ENCODE data around the gene APP. TPM values are rescaled to one million over a fixed set of nuclear protein-coding genes. Genes with fewer than 3 reads are reported as not detected.

Gene APP
- 100 to 1,000 TPM; 214 to 457 (median 289) TPM for polyA plus RNA-seq (ENCODE audit: insufficient read length in 10 of 10)
- long read RNA-seq, donor 1, transcript APP-201 (18 exons, 3,467 nt): major isoform, 13 of 33 reads
- long read RNA-seq, donor 1, transcript APP-204 (17 exons, 3,543 nt): minor isoform, 6 of 33 reads
- long read RNA-seq, donor 1, partial matches to known transcripts: 7 of 33 reads
- long read RNA-seq, donor 1, other reads (novel, unspliced or antisense): 0 of 33 reads
- long read RNA-seq, donor 2, transcript APP-201 (18 exons, 3,467 nt): major isoform, 25 of 38 reads
- long read RNA-seq, donor 2, transcript APP-204 (17 exons, 3,543 nt): minor isoform, 11 of 38 reads
- long read RNA-seq, donor 2, partial matches to known transcripts: 0 of 38 reads
- long read RNA-seq, donor 2, other reads (novel, unspliced or antisense): 0 of 38 reads
- long read RNA-seq, donor 3: 0 reads
- long read RNA-seq, donor 4, transcript APP-201 (18 exons, 3,467 nt): major isoform, 21 of 38 reads
- long read RNA-seq, donor 4, transcript APP-204 (17 exons, 3,543 nt): minor isoform, 9 of 38 reads
- long read RNA-seq, donor 4, partial matches to known transcripts: 5 of 38 reads
- long read RNA-seq, donor 4, other reads (novel, unspliced or antisense): 0 of 38 reads
- long read RNA-seq, donor 5, transcript APP-204 (17 exons, 3,543 nt): minor isoform, 23 of 115 reads
- long read RNA-seq, donor 5, transcript APP-213 (3 exons, 816 nt): minor isoform, 6 of 115 reads
- long read RNA-seq, donor 5, transcript APP-201 (18 exons, 3,467 nt): major isoform, 32 of 115 reads
- long read RNA-seq, donor 5, partial matches to known transcripts: 50 of 115 reads
- long read RNA-seq, donor 5, other reads (novel, unspliced or antisense): 0 of 115 reads
- long read RNA-seq, donor 6, transcript APP-201 (18 exons, 3,467 nt): major isoform, 25 of 46 reads
- long read RNA-seq, donor 6, transcript APP-204 (17 exons, 3,543 nt): minor isoform, 14 of 46 reads
- long read RNA-seq, donor 6, partial matches to known transcripts: 6 of 46 reads
- long read RNA-seq, donor 6, other reads (novel, unspliced or antisense): 0 of 46 reads
- long read RNA-seq, donor 7, transcript APP-201 (18 exons, 3,467 nt): major isoform, 25 of 37 reads
- long read RNA-seq, donor 7, transcript APP-204 (17 exons, 3,543 nt): minor isoform, 7 of 37 reads
- long read RNA-seq, donor 7, partial matches to known transcripts: 0 of 37 reads
- long read RNA-seq, donor 7, other reads (novel, unspliced or antisense): 0 of 37 reads
- long read RNA-seq, donor 8, transcript APP-201 (18 exons, 3,467 nt): major isoform, 21 of 62 reads
- long read RNA-seq, donor 8, transcript APP-204 (17 exons, 3,543 nt): minor isoform, 17 of 62 reads
- long read RNA-seq, donor 8, partial matches to known transcripts: 18 of 62 reads
- long read RNA-seq, donor 8, other reads (novel, unspliced or antisense): 0 of 62 reads
- long read RNA-seq, donor 9, partial matches to known transcripts: 9 of 17 reads
- long read RNA-seq, donor 9, other reads (novel, unspliced or antisense): 0 of 17 reads

DNA sequence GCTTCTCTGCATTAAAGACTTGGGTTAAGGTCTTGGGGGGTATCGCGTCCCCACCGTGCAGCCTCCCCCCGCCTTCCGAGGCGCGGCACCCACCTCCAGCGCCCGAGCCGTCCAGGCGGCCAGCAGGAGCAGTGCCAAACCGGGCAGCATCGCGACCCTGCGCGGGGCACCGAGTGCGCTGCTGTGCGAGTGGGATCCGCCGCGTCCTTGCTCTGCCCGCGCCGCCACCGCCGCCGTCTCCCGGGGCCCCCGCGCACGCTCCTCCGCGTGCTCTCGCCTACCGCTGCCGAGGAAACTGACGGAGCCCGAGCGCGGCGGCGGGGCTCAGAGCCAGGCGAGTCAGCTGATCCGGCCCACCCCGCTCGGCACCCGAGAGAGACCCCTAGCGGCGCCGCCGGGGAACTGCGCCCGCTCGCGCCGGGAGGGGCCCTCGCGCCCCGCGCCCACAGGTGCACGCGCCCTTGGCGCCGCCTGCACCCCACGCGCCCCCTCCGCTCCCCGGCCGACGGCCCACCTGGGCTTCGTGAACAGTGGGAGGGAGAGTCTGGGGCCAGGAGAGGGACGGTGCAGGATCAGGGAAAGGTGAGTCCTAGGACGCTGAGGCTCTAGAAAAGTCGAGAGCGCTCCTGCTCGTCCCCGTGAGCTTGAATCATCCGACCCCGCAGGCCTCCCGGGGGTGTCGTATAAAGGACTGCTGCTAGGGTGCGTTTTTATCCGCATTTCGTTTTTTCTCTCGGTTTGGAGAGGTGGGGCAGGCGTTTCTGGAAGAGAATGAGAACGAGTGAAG lies at the start of gene APP:
APP (minus strand) TSS at position 300 of the 787 bp plus-strand sequence; CDS start at position 150, 150 bp downstream.
- peak; percentile 80 to 96 (median 91) for DNase-seq

DNA sequence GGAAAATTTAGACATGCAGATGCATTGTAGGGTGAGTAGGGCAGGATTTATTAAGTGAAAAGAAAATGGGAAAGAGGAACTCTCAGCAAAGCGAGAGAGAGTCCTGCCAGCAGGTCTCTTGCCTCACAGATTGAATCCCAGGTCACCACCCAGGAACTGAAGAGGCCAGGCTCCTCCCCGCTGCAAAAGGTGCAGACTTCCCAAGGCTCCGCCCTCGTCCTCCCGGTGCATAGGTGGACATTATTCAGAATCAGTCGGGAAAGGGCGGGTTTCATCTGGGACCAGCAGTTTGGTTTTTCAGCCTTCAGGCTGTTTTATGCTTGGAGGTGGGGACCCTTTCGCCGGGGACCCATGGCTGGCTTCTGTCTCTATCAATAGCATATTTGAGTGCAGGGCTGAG lies 41.6 kb upstream of the APP start:
- DNase-seq: no peak

DNA sequence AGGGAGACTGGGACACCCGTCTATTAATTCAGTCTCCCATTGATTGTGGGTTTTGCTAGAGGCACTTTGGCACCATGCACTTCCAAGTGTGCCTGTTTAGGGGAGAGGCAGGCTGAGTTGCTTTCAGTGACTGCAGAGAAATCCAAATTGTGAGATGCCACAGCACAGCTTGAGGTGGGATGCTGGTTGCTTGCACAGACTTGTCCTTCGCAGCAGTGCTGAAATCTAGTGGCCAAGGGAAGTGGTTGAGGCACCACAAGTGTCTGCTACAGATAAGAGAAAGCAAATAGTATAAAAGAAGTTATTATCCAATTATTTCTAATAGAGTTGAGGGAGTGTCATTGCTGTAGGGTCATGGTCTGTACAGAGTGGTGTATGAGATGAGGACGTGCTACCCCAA lies 40.0 kb upstream of the APP start:
- DNase-seq: no peak

DNA sequence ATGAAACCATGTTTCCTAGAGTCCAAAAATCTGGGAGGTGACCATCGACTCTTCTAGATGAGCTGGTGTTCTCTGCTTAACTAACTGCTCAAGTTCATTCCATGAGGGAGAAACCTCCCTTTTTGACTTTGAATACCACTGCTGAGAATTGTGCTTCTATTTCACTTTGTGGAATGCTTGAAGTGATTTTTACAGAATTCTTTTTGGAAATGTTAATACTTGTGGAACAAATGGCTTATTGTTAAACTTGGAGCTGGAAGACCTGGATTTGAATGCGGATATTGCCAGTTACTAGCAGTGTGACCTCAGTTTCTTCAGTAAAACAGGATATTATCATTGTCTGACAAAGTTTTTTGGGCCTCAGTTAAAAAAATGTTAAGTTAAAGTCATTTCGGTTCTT lies 36.5 kb upstream of the APP start:
- no peak for DNase-seq

DNA sequence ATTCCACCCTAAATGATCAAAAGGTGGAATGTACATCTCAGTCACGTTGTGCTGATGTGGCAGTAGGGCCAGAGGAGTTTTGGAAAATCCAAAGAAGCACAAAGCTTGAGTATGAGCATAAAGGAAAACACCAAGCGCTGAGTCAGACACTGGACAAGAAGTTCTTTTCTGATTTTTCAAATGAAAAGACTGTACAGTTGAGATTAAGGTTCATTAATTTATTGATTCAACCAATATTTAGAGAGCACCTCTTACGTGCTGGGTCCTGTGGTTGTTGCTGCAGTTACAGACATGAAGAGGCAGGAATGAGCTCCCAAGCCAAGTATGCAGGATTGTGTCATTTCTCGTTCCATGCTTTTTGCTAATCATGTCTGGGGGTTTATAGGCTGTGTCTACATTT lies 28.9 kb upstream of the APP start:
- DNase-seq: peak in 1 of 3 donors; percentile 52

DNA sequence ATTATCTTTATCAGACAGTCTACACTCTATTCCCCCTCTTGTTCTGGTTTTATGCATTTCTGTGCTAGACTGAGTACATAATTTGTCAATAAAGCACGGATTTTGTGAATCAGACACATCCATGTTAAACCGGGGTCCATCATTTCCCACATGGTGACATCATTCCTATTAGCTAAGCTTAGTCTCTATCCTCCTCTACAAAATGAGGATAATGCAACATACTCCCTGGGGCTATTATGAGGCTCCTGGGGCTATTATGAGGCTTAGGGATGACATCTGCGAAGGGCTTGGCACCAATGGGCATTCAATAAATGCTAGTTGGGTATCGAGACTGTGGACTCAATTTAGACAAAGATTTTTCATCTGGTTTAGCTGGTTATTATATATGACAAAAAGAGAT lies 25.1 kb upstream of the APP start:
- DNase-seq: no peak

DNA sequence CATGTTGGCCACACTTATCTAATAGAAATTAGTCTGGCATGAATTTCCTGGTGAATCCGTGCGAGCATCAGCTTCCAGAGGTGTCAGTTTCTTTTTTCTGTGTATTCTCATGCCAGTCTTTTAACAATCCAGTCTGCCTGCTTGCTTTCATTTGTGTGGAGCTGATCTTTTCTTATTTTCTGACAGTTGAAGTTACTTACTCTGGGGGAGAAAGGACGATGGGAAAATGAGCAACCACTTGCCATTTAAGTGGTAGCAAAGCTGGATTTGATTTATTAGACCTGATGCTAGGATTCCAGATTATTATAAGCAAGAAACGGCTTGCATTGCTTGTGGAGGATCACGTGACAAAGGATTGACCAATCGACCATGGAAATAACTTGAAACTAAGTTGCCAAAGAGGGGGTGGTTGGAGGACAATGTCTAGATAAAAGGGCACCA lies 24.3 kb upstream of the APP start:
- DNase-seq: peak in 2 of 3 donors; percentile 13 to 33

DNA sequence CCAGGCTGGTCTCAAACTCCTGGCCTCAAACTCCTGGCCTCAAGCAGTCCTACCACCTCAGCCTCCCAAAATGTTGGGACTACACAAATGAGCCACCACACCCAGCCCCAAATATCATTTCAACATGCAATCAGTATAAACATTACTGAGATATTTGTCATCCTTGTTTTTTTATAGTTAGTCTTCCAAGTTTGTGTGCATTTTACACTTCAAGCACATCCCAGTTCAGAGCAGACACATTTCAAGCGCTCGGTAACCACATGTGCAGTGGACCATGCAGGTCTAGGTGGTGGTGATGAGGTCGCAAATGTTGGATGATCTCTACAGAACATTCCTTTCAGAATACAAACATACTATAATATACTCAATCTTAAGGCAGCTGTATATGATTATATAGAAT lies 23.8 kb upstream of the APP start:
- peak in 1 of 3 donors; percentile 11 for DNase-seq

DNA sequence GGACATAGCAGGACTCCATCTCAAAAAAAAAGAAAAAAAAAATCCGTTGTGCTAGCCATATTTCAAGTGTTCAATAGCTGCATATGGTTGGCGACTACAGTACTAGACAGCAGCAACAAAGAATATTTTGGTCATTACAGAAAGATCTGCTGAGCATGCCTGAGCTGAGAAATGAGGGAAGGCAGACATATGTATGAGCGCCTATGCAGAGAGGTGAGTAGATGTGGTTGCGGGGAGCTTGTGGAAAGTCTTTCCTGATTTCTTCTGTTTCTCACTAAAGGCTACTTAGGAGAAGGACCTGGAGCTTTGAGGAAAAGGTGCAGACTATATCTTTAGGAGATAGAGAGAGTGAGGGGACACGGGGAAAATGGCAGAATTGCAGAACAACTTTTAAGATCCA lies 21.0 kb upstream of the APP start:
- DNase-seq: no peak

DNA sequence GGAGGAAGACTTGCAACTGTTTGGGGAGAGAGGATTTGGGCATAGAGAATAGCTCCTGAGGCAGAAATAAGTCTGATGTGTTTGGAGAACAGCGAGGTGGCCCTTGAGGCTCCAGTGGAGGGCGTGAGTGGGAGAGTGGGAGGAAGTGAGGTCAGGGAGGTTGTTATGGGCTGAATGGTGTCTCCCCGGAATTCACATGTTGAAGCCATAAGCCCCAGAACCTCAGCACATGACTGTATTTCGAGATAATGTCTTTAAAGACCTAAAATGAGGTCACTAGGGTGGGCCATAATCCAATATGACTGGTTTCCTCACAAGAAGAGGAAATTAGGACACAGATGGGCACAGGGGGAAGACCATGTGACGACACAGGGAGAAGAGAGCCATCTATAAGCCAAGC lies 17.9 kb upstream of the APP start:
- DNase-seq: no peak

DNA sequence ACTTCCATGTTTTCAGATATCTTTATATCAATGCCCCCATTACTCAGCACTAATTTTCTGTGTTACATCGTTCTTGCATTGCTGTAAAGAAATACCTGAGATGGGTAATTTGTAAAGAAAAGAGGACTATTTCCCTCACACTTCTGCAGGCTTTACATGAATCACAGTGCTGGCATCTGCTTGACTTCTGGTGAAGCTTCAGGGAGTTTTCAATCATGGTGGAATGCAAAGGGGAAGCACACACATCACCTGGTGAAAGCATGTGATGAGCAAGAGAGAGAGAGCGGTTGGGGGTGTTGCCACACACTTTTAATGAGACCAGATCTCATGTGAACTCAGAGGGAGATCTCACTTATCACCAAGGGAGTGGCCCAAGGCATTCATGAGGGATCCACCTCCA lies 14.9 kb upstream of the APP start:
- DNase-seq: no peak

DNA sequence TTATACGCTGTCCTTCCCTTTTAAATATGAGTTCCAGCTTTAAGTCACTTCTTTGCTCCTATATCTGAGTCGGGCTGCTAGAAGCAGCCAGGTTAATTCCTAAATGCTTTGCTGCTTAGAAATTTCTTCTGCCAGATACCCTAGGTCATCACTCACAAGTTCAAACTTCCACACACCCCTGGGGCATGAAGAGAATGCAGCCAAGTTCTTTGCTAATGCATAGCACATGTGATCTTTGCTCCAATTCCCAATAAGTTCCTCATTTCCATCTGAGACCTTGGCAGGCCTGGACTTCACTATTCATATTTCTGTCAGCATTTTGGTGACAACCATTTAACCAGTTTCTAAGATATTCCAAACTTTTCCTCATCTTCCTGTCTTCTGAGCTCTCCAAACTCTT lies 14.5 kb upstream of the APP start:
- DNase-seq: no peak

DNA sequence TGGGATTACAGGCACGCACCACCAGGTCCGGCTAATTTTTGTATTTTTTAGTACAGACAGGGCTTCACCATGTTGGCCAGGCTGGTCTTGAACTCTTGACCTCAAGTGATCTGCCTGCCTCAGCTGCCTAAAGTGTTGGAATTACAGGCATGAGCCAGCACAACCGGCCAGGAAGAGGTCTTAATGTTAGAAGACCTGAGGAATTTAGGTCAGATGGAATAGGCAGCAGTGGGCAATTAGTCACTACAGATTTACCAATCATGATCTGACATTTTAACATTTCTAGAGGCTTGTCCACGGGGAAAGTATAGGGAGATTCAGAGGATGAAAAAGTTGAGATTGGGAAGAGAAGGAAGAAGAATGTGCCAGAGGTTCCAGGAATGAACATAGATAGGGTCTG lies 8.9 kb upstream of the APP start:
- no peak for DNase-seq

DNA sequence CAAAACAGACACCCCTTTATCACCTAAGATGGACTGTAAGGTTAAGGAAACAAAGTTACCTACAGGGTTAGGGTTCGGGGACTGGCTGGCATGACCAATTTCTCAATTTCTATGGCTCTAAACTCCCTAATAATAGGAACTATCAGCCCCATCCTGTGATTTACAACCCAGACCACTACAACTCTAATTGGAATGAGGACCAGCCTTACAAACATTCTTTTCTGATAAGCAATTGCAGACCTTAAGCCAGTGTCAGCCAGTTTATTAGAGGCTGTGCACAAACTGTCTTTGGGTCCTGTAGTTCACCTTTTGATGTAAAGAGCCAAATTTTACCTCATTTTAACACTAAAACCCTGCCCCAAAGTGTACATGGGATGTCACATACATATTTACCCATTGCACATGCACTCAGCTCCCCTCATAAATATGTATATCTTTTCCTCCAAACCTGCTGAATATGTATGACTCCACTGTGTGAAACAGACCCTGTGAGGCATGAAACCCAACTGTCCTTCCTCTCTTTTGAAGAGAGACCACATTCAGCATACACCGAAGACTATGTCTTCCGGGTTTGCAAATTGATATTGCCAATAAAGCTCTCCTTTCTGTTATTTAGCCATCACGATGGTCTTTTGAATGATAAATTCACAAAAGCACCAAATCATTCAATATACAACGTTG lies 7.3 kb upstream of the APP start:
- DNase-seq: no peak

DNA sequence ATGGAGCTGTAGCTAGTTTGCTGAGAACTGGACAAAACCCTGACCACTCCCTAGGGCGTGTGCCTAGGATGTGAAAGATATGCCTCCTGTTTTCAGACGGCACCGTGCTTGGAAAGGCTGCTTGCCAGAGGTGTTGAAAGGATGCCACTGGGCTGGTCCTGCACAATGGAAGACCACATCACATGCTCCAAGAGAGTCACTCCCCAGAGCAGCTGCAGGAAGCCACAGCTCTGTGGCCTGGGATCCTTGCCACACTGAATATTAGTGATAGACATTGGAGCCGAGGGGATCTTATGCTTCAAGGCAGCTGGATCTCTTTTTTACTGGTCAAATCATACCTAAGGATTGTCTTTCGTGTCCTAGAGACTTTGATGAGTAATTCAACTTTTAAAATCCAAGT lies 6.6 kb upstream of the APP start:
- peak in 1 of 3 donors; percentile 20 for DNase-seq

DNA sequence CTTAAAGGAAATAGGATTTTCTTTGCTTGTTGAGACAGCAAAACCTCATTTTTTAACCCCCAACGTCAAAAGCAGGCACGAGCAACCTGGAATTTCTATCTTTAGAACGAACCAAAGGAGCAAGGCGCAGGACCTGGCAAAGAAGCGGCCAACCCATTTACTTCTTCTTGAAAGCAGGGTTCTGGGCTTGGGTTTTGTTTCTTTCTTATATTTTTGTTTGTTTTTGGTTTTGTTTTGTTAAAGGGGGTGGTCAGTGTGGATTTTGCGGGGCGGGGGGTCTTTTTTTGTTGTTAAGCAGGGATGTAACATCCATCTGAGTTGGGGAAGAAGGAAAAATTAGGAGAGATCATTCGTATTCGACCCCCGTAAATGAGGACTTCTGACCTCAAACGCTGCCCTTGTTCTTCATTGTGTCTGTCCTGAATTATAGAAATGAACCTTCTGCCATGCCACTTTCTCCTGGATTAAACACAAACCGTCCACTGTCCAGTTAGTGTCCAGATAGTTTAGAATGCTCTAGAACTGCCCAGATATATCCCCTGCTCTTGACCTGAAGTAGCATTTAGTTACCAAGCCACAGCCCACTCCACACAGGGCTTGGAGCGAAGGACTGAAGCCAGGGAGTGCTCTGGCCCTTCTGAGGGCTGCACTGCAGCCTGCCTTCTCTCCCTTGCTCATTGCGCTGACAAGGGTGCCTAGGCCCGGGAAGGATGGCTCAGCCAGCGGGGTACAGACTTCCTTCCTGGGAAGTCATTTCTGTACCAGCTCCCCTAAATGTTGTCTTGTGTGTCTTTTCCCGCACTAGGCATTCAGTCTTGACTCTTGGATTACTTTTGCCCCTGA lies 909 bp upstream of the APP start:
- DNase-seq: no peak

DNA sequence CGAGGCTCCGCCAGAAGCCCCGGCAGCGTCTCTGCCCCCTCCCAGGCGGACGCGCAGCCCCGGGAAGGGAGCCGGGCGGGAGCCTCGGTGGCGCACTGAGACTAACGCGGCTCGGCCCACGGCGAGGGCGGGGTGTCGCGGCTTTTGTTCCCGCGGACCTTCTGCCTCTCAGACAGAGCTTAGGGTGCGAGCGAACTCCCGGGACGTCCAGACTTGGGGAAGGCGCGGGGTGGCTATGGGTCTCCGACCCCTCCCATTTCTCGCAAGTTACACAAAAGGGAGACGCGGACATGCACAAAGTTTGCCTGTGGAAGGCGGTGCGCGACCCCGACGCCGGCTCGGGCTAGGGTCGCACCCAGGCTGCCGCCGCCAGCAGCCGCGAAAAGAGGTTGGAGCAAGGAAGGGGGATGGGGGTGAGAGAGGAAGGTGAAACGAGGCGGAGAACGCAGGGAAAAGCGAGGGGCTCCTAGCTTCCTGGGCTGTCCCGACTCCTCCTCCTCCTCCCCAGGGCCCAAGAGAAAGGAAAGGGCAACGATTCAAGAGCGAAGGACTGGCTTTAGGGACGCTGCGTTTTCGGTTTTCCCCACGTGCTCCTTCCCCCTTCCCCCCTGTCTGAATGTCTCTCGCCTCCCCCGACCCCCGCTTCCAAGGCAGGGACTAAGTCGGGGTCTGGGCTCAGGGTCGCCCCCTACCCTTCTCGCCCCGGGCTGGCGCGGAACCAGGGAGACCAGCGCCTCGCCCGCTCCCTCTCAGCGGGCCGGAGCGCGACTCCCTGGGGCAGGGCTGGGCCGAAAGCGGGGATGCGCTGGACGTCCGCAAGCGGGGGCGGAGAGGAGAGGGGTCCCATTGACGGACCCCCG lies 729 bp downstream of the APP start:
- DNase-seq: peak; percentile 60 to 92 (median 73)

DNA sequence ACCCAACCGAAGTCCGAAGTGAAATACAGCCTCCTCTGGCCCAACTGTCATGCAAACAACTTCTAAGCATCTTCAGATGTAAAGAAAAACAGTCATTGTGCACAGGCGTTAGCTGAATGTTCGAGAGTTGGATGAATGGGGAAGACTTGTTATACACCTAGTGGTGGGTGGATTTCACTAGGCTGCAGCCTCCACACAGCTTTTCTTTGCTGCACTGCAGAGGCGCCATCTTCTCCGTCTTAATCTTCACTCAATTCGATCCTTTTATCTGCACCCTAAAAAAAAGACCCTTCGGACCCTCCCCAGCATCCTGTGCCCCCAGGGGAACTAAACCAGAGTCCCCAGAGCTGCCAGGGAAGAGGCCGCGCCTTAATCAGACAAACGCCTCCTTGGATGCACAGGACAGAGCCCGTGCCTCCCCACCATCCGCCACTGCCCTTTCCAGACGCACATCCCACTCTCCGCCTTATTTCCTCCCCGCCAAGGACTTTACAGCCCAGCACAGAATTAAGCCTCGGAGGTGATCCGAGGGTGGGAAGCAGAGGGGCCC lies 1.4 kb downstream of the APP start:
- peak; percentile 47 to 89 (median 66) for DNase-seq
